Activated CD8-positive, alpha-beta memory T cell treated with anti-CD3 and anti-CD28 coated beads, Interleukin-2, amount 50 U/mL, for 24 hours (primary cell): ENCODE measurements around the gene FRAT2.
"Not testable (repeated sequence)": the region's sequence is repeated elsewhere in the genome, so short reads cannot be mapped to it uniquely, and the experiment has no call there.

Source experiments
- DNase-seq: peaks from one replicate; pipeline ENCODE4 v3.0.0-alpha.2; 2020; ENCODE audit errors: extremely low read depth

Gene FRAT2

GRCh38 chr10:97356318-97356914 is 21.9 kb upstream of the FRAT2 start:
- no peak for DNase-seq

- DNase-seq, result no peak
Observed at GRCh38 chr10:97355571-97355975, 21.0 kb upstream of the FRAT2 start.

- no peak for DNase-seq
Observed at GRCh38 chr10:97353945-97354344, 19.4 kb upstream of the FRAT2 start.

- no peak for DNase-seq
Observed at GRCh38 chr10:97349752-97350513, 15.4 kb upstream of the FRAT2 start.

GRCh38 chr10:97347317-97347716 is 12.8 kb upstream of the FRAT2 start:
- no peak for DNase-seq

GRCh38 chr10:97343664-97344063 is 9.1 kb upstream of the FRAT2 start:
- not testable (repeated sequence) for DNase-seq

- no peak for DNase-seq
Observed at GRCh38 chr10:97341416-97341815, 6.9 kb upstream of the FRAT2 start.

- no peak for DNase-seq
Observed at GRCh38 chr10:97338041-97338440, 3.5 kb upstream of the FRAT2 start.

- no peak for DNase-seq
Observed at GRCh38 chr10:97336942-97337831, 2.7 kb upstream of the FRAT2 start.

GRCh38 chr10:97336446-97336845 is 1.9 kb upstream of the FRAT2 start:
- no peak for DNase-seq

- DNase-seq, result no peak
Observed at GRCh38 chr10:97336006-97336405, 1.5 kb upstream of the FRAT2 start.

GRCh38 chr10:97335188-97335619 is 675 bp upstream of the FRAT2 start:
- DNase-seq, result no peak

- DNase-seq, result no peak
Observed at GRCh38 chr10:97333601-97334369, 744 bp downstream of the FRAT2 start.

- no peak for DNase-seq
Observed at GRCh38 chr10:97333351-97333600, 1.3 kb downstream of the FRAT2 start.

GRCh38 chr10:97332591-97333350 is 1.8 kb downstream of the FRAT2 start:
- DNase-seq, result no peak

GRCh38 chr10:97331153-97331703 is 3.3 kb downstream of the FRAT2 start:
- no peak for DNase-seq

- DNase-seq, result no peak
Observed at GRCh38 chr10:97329766-97330165, 4.8 kb downstream of the FRAT2 start.

- DNase-seq, result no peak
Observed at GRCh38 chr10:97328646-97329453, 5.7 kb downstream of the FRAT2 start.

GRCh38 chr10:97327348-97328294 is 6.9 kb downstream of the FRAT2 start:
- DNase-seq, result no peak
